WTC11 (cell line): ENCODE data around the gene C1orf226.

Source experiments
- ATF1 ChIP-seq: sonication (generic); formaldehyde crosslinking; IDR thresholded peaks from 2 replicates; pipeline ENCODE4 v1.8.1; 2023; ENCODE audit warnings: mild to moderate bottlenecking, moderate library complexity, missing genetic modification reagents
- ELF4 ChIP-seq: sonication (generic); formaldehyde crosslinking; IDR thresholded peaks from 2 replicates; pipeline ENCODE4 v1.8.1; 2022; ENCODE audit warnings: low read depth, mild to moderate bottlenecking, moderate library complexity, missing genetic modification reagents
- JUN ChIP-seq: sonication (generic); formaldehyde crosslinking; IDR thresholded peaks from 2 replicates; pipeline ENCODE4 v1.8.0; 2023; ENCODE audit warnings: mild to moderate bottlenecking, missing genetic modification reagents
- MXD4 ChIP-seq: fragments of 250-450 bp; sonication (Bioruptor Pico); IDR thresholded peaks from 2 replicates; pipeline ENCODE4 v1.8.0; 2021; ENCODE audit warnings: mild to moderate bottlenecking, moderate library complexity, borderline replicate concordance
- NR2C2 ChIP-seq: sonication (generic); formaldehyde crosslinking; IDR thresholded peaks from 2 replicates; pipeline ENCODE4 v1.8.0; 2022; ENCODE audit warnings: mild to moderate bottlenecking, missing genetic modification reagents
- TEAD1 ChIP-seq: sonication (generic); formaldehyde crosslinking; IDR thresholded peaks from 2 replicates; pipeline ENCODE4 v1.8.0; 2022; ENCODE audit warnings: mild to moderate bottlenecking, missing genetic modification reagents
- TF ChIP-seq, protein P1 (sequence below): fragments of 200-600 bp; IDR thresholded peaks from 2 replicates; pipeline ENCODE4 v1.8.0; 2022; ENCODE audit warnings: antibody characterized with exemption
- TF ChIP-seq, protein P2 (sequence below): sonication (generic); formaldehyde crosslinking; IDR thresholded peaks from 2 replicates; pipeline ENCODE4 v1.8.1; 2023; ENCODE audit warnings: mild to moderate bottlenecking, moderate library complexity, missing genetic modification reagents
- TF ChIP-seq, protein P3 (sequence below): sonication (generic); formaldehyde crosslinking; IDR thresholded peaks from 2 replicates; pipeline ENCODE4 v1.8.1; 2023; ENCODE audit warnings: mild to moderate bottlenecking, missing genetic modification reagents, moderate library complexity
- TF ChIP-seq, protein P4 (sequence below): sonication (generic); formaldehyde crosslinking; IDR thresholded peaks from 2 replicates; pipeline ENCODE4 v1.8.0; 2022; ENCODE audit warnings: mild to moderate bottlenecking, missing genetic modification reagents
- TF ChIP-seq, protein P5 (sequence below): sonication (generic); formaldehyde crosslinking; IDR thresholded peaks from 2 replicates; pipeline ENCODE4 v1.8.1; 2022; ENCODE audit warnings: low read depth, mild to moderate bottlenecking, moderate library complexity, missing genetic modification reagents, borderline replicate concordance
- TF ChIP-seq, protein P6 (sequence below): sonication (generic); formaldehyde crosslinking; IDR thresholded peaks from 2 replicates; pipeline ENCODE4 v1.8.1; 2023; ENCODE audit warnings: mild to moderate bottlenecking, missing genetic modification reagents

DNA sequence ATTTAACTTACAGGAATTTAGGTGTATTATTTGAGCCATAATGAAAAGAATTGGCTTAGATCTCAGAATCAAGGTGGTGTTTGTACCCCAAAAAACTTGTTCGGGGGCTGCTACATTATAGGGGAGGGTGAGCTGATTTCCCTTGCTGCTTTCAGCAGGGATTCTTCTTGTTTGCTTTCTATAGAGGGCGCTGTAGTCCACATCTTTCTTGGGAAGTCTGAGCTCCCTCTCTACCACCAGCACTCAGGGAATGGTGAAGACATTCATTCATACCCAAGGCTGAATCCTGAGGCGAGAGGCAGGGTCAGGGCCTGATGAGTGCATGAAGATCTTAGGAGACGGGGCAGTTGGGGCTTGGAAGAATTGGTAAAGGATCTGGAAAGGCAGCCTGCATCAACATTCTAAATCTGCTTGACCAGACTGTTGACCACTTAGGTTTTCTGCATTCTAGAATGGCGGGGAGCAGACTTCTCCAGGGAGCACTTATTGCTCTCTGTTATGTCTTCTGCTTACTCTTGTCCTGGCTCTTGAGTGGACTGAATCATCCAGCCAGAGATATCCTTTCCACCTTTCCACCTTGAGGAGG is 23.8 kb upstream of the C1orf226 start:
- TF ChIP-seq, protein P1, sequence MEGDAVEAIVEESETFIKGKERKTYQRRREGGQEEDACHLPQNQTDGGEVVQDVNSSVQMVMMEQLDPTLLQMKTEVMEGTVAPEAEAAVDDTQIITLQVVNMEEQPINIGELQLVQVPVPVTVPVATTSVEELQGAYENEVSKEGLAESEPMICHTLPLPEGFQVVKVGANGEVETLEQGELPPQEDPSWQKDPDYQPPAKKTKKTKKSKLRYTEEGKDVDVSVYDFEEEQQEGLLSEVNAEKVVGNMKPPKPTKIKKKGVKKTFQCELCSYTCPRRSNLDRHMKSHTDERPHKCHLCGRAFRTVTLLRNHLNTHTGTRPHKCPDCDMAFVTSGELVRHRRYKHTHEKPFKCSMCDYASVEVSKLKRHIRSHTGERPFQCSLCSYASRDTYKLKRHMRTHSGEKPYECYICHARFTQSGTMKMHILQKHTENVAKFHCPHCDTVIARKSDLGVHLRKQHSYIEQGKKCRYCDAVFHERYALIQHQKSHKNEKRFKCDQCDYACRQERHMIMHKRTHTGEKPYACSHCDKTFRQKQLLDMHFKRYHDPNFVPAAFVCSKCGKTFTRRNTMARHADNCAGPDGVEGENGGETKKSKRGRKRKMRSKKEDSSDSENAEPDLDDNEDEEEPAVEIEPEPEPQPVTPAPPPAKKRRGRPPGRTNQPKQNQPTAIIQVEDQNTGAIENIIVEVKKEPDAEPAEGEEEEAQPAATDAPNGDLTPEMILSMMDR, result peak; percentile 49; the same call in 1 of the 2 replicates
- TF ChIP-seq, protein P2, sequence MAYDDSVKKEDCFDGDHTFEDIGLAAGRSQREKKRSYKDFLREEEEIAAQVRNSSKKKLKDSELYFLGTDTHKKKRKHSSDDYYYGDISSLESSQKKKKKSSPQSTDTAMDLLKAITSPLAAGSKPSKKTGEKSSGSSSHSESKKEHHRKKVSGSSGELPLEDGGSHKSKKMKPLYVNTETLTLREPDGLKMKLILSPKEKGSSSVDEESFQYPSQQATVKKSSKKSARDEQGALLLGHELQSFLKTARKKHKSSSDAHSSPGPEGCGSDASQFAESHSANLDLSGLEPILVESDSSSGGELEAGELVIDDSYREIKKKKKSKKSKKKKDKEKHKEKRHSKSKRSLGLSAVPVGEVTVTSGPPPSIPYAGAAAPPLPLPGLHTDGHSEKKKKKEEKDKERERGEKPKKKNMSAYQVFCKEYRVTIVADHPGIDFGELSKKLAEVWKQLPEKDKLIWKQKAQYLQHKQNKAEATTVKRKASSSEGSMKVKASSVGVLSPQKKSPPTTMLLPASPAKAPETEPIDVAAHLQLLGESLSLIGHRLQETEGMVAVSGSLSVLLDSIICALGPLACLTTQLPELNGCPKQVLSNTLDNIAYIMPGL (CRISPR knock-in tag), result no peak
- TF ChIP-seq, protein P3, sequence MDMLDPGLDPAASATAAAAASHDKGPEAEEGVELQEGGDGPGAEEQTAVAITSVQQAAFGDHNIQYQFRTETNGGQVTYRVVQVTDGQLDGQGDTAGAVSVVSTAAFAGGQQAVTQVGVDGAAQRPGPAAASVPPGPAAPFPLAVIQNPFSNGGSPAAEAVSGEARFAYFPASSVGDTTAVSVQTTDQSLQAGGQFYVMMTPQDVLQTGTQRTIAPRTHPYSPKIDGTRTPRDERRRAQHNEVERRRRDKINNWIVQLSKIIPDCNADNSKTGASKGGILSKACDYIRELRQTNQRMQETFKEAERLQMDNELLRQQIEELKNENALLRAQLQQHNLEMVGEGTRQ, result no peak
- TF ChIP-seq MXD4 (CRISPR knock-in tag), result no peak
- no peak for TF ChIP-seq JUN
- no peak for TF ChIP-seq TEAD1
- TF ChIP-seq, protein P4, sequence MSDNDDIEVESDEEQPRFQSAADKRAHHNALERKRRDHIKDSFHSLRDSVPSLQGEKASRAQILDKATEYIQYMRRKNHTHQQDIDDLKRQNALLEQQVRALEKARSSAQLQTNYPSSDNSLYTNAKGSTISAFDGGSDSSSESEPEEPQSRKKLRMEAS (CRISPR knock-in tag), result no peak
- TF ChIP-seq, protein P5, sequence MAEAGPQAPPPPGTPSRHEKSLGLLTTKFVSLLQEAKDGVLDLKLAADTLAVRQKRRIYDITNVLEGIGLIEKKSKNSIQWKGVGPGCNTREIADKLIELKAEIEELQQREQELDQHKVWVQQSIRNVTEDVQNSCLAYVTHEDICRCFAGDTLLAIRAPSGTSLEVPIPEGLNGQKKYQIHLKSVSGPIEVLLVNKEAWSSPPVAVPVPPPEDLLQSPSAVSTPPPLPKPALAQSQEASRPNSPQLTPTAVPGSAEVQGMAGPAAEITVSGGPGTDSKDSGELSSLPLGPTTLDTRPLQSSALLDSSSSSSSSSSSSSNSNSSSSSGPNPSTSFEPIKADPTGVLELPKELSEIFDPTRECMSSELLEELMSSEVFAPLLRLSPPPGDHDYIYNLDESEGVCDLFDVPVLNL (CRISPR knock-in tag), result no peak
- no peak for TF ChIP-seq ATF1 (CRISPR knock-in tag)
- TF ChIP-seq, protein P6, sequence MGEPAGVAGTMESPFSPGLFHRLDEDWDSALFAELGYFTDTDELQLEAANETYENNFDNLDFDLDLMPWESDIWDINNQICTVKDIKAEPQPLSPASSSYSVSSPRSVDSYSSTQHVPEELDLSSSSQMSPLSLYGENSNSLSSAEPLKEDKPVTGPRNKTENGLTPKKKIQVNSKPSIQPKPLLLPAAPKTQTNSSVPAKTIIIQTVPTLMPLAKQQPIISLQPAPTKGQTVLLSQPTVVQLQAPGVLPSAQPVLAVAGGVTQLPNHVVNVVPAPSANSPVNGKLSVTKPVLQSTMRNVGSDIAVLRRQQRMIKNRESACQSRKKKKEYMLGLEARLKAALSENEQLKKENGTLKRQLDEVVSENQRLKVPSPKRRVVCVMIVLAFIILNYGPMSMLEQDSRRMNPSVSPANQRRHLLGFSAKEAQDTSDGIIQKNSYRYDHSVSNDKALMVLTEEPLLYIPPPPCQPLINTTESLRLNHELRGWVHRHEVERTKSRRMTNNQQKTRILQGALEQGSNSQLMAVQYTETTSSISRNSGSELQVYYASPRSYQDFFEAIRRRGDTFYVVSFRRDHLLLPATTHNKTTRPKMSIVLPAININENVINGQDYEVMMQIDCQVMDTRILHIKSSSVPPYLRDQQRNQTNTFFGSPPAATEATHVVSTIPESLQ (CRISPR knock-in tag), result no peak
- no peak for TF ChIP-seq ELF4
- TF ChIP-seq NR2C2 (CRISPR knock-in tag), result no peak
